CD4-positive, CD25-positive, alpha-beta regulatory T cell (primary cell): ENCODE measurements around the gene CREBRF. TPM values are rescaled to one million over a fixed set of nuclear protein-coding genes. Genes with fewer than 3 reads are reported as not detected.
A peak's percentile ranks its signal among the peaks of the same experiment; 100 is the strongest.

Source experiments
- ATAC-seq, 2 donors: fragments of 150-1000 bp; cut with Tn5 transposase; one replicate each; pipeline ENCODE4 v1.10.0; 2021; ENCODE audit warnings: low read depth in 2 of 2, moderate number of reproducible peaks in 2 of 2, moderate library complexity in 1 of 2
- DNase-seq, 3 donors: peaks; one replicate each; pipeline versions ENCODE4 v3.0.0 to v3.0.0-alpha.2; 2012 to 2022; ENCODE audit warnings: mixed read lengths in 1 of 3
- H3K27ac ChIP-seq: one replicate; pipeline ENCODE4 v1.7.0; 2013; ENCODE audit warnings: mild to moderate bottlenecking, low read length; ENCODE audit not compliant: insufficient read depth, poor library complexity, severe bottlenecking
- H3K27me3 ChIP-seq: one replicate; pipeline ENCODE4 v1.7.0; 2013; ENCODE audit warnings: low read length; ENCODE audit not compliant: control insufficient read depth, insufficient read depth
- H3K36me3 ChIP-seq: one replicate; pipeline ENCODE4 v1.7.0; 2013; ENCODE audit warnings: mild to moderate bottlenecking, low read length, moderate library complexity; ENCODE audit not compliant: control insufficient read depth, insufficient read depth
- H3K4me1 ChIP-seq: 2 replicates; pipeline ENCODE4 v1.7.0; 2013; ENCODE audit warnings: mild to moderate bottlenecking, low read length; ENCODE audit not compliant: insufficient read depth, control insufficient read depth, poor library complexity, severe bottlenecking
- H3K4me3 ChIP-seq: one replicate; pipeline ENCODE4 v1.7.0; 2013; ENCODE audit warnings: low read depth, mild to moderate bottlenecking, low read length, moderate library complexity
- H3K9me3 ChIP-seq, 2 experiments: 1 replicate in 1 of 2; 2 replicates in 1 of 2; pipeline ENCODE4 v1.7.0; 2013; ENCODE audit warnings: low read length in 2 of 2, mild to moderate bottlenecking in 1 of 2, moderate library complexity in 1 of 2; ENCODE audit not compliant: control insufficient read depth in 2 of 2
- H3K27ac Mint-ChIP-seq, 3 donors: one replicate each; pipeline ENCODE4 v1.8.0; 2020 to 2022; ENCODE audit warnings: mild to moderate bottlenecking in 3 of 3, mixed read lengths in 3 of 3, moderate library complexity in 2 of 3
- H3K27me3 Mint-ChIP-seq: one replicate; pipeline ENCODE4 v1.8.0; 2022; ENCODE audit warnings: mild to moderate bottlenecking, mixed read lengths
- H3K36me3 Mint-ChIP-seq: one replicate; pipeline ENCODE4 v1.8.0; 2020; ENCODE audit warnings: mixed read lengths
- H3K4me1 Mint-ChIP-seq, 4 donors: one replicate each; pipeline ENCODE4 v1.8.0; 2020 to 2022; ENCODE audit warnings: mixed read lengths in 4 of 4, mild to moderate bottlenecking in 1 of 4
- H3K4me3 Mint-ChIP-seq, 4 donors: one replicate each; pipeline ENCODE4 v1.8.0; 2020 to 2022; ENCODE audit warnings: mild to moderate bottlenecking in 4 of 4, mixed read lengths in 4 of 4, moderate library complexity in 3 of 4
- H3K9me3 Mint-ChIP-seq, 7 donors: one replicate each; pipeline ENCODE4 v1.8.0; 2020 to 2022; ENCODE audit warnings: mixed read lengths in 7 of 7, mild to moderate bottlenecking in 3 of 7, moderate library complexity in 2 of 7
- polyA plus RNA-seq, 4 donors: library from polyadenylated mRNA; unstranded; fragments of 300-500 nt; fragmentation: Illumina TruSeq; gene quantifications; one replicate each; pipeline ENCODE4 v1.2.3, GENCODE V29; 2021
- total RNA-seq: library from RNA; stranded (reverse); gene quantifications from one replicate; pipeline ENCODE4 v1.2.3, GENCODE V29; 2022

CREBRF gene
- total and polyA plus RNA-seq, 5 donors from 2014 or later: 59.5 to 126 (median 65.4) TPM

- H3K27ac Mint-ChIP-seq: peak overlapping the region in 1 of 3 donors; percentile 52
- Histone ChIP-seq H3K36me3 (no peaks in the 10 kb centered on the region), H3K4me1 (peaks cover 9% of the 10 kb centered on the region), H3K27me3 (peaks cover 4% of the 10 kb centered on the region), H3K4me3 (no peak overlapping the region), H3K27ac (no peak overlapping the region), H3K9me3 (no peaks in the 10 kb centered on the region)
- DNase-seq (no peak), ATAC-seq (no peak)
- H3K36me3 Mint-ChIP-seq: no peaks in the 10 kb centered on the region
- H3K9me3 Mint-ChIP-seq: no peaks in the 10 kb centered on the region
- H3K4me3 Mint-ChIP-seq: no peak overlapping the region
- peaks cover 10% of the 10 kb centered on the region for H3K27me3 Mint-ChIP-seq
- H3K4me1 Mint-ChIP-seq: peaks cover 10 to 26% (median 14%) of the 10 kb centered on the region in 4 donors
Measured at GRCh38 chr5:173050791-173051190, 5.4 kb upstream of the CREBRF start.

- H3K36me3 Mint-ChIP-seq: no peaks in the 10 kb centered on the region
- Histone ChIP-seq H3K27ac (no peak overlapping the region), H3K4me1 (peaks cover 10% of the 10 kb centered on the region), H3K4me3 (no peak overlapping the region), H3K36me3 (no peaks in the 10 kb centered on the region), H3K9me3 (no peaks in the 10 kb centered on the region), H3K27me3 (peaks cover 4% of the 10 kb centered on the region)
- peaks cover 11 to 28% (median 14%) of the 10 kb centered on the region in 4 donors for H3K4me1 Mint-ChIP-seq
- DNase-seq (no peak), ATAC-seq (no peak)
- H3K4me3 Mint-ChIP-seq: peak overlapping the region in 2 of 4 donors; percentile 7 to 86
- H3K9me3 Mint-ChIP-seq: no peaks in the 10 kb centered on the region
- H3K27ac Mint-ChIP-seq: no peak overlapping the region
- H3K27me3 Mint-ChIP-seq: peaks cover 10% of the 10 kb centered on the region
Measured at GRCh38 chr5:173051746-173052145, 4.4 kb upstream of the CREBRF start.

- Mint-ChIP-seq H3K27ac (no peak overlapping the region), H3K27me3 (peaks cover 10% of the 10 kb centered on the region), H3K36me3 (no peaks in the 10 kb centered on the region), H3K4me3 (peak overlapping the region in 1 of 4 donors; percentile 45), H3K9me3 (no peaks in the 10 kb centered on the region), H3K4me1 (peaks cover 11 to 38% (median 16%) of the 10 kb centered on the region in 4 donors)
- no peak for DNase-seq
- peaks cover 18% of the 10 kb centered on the region for H3K4me1 ChIP-seq
- ATAC-seq: no peak
- H3K9me3 ChIP-seq: no peaks in the 10 kb centered on the region
- no peak overlapping the region for H3K27ac ChIP-seq
- no peaks in the 10 kb centered on the region for H3K36me3 ChIP-seq
- no peak overlapping the region for H3K4me3 ChIP-seq
- H3K27me3 ChIP-seq: peaks cover 4% of the 10 kb centered on the region
Measured at GRCh38 chr5:173053041-173053440, 3.1 kb upstream of the CREBRF start.

- Mint-ChIP-seq H3K4me3 (peak overlapping the region; percentile 89 to 96 (median 92)), H3K27ac (peak overlapping the region; percentile 97 to 98 (median 97)), H3K27me3 (peaks cover 10% of the 10 kb centered on the region), H3K4me1 (peaks cover 16 to 52% (median 21%) of the 10 kb centered on the region in 4 donors), H3K36me3 (peaks cover 4% of the 10 kb centered on the region), H3K9me3 (no peaks in the 10 kb centered on the region)
- peaks cover under 1% of the 10 kb centered on the region for H3K36me3 ChIP-seq
- ATAC-seq (no peak), DNase-seq (no peak)
- peaks cover 31% of the 10 kb centered on the region for H3K4me1 ChIP-seq
- H3K9me3 ChIP-seq: no peaks in the 10 kb centered on the region
- peak overlapping the region; percentile 89 for H3K4me3 ChIP-seq
- H3K27ac ChIP-seq: peak overlapping the region; percentile 98
- H3K27me3 ChIP-seq: peaks cover 4% of the 10 kb centered on the region
Measured at GRCh38 chr5:173055042-173055721, 970 bp upstream of the CREBRF start.

GRCh38 chr5:173055722-173055982 lies 500 bp upstream of the CREBRF start:
- Histone ChIP-seq H3K9me3 (no peaks in the 10 kb centered on the region), H3K36me3 (peaks cover 5% of the 10 kb centered on the region), H3K4me3 (peak overlapping the region; percentile 89), H3K4me1 (peaks cover 31% of the 10 kb centered on the region), H3K27ac (peak overlapping the region; percentile 98), H3K27me3 (peaks cover 2% of the 10 kb centered on the region)
- Mint-ChIP-seq H3K36me3 (peaks cover 7% of the 10 kb centered on the region), H3K27me3 (peaks cover 10% of the 10 kb centered on the region), H3K27ac (peak overlapping the region; percentile 97 to 98 (median 97)), H3K4me3 (peak overlapping the region; percentile 89 to 96 (median 92)), H3K4me1 (peaks cover 18 to 56% (median 24%) of the 10 kb centered on the region in 4 donors), H3K9me3 (no peaks in the 10 kb centered on the region)
- no peak for ATAC-seq
- DNase-seq: no peak

GRCh38 chr5:173056783-173057061 lies 570 bp downstream of the CREBRF start:
- ATAC-seq (peak in 1 of 2 donors; percentile 37), DNase-seq (no peak)
- no peaks in the 10 kb centered on the region for H3K9me3 Mint-ChIP-seq

GRCh38 chr5:173057062-173057924 lies 1.1 kb downstream of the CREBRF start:
- Histone ChIP-seq H3K27me3 (no peaks in the 10 kb centered on the region), H3K36me3 (peaks cover 5% of the 10 kb centered on the region), H3K4me1 (peaks cover 31% of the 10 kb centered on the region), H3K9me3 (no peaks in the 10 kb centered on the region), H3K4me3 (peak overlapping the region; percentile 94), H3K27ac (peak overlapping the region; percentile 98)
- Mint-ChIP-seq H3K9me3 (no peaks in the 10 kb centered on the region), H3K27ac (peak overlapping the region; percentile 91 to 95 (median 94)), H3K4me1 (peaks cover 25 to 68% (median 33%) of the 10 kb centered on the region in 4 donors), H3K27me3 (no peaks in the 10 kb centered on the region), H3K4me3 (peak overlapping the region; percentile 94 to 99 (median 97)), H3K36me3 (peaks cover 7% of the 10 kb centered on the region)
- ATAC-seq (peak; percentile 82), DNase-seq (peak; percentile 98 to 99 (median 99))

More at GRCh38 chr5:173056783-173057061, 570 bp downstream of the CREBRF start:
- Mint-ChIP-seq H3K27me3 (peaks cover 5% of the 10 kb centered on the region), H3K4me3 (peak overlapping the region; percentile 94 to 99 (median 97)), H3K4me1 (peaks cover 24 to 67% (median 30%) of the 10 kb centered on the region in 4 donors), H3K36me3 (peaks cover 7% of the 10 kb centered on the region), H3K27ac (peak overlapping the region; percentile 91 to 95 (median 94))
- Histone ChIP-seq H3K27ac (peak overlapping the region; percentile 98), H3K36me3 (peaks cover 5% of the 10 kb centered on the region), H3K27me3 (no peaks in the 10 kb centered on the region), H3K4me3 (no peak overlapping the region), H3K4me1 (peaks cover 31% of the 10 kb centered on the region), H3K9me3 (no peaks in the 10 kb centered on the region)
